Trophoblast cell (in vitro differentiated cells and primary cell): ENCODE measurements around the gene AFAP1L1.

Source experiments
- DNase-seq, 2 donors: peaks; one replicate each; pipeline ENCODE4 v3.0.0-alpha.2; 2016
- H2AFZ ChIP-seq: 2 replicates; pipeline ENCODE4 v1.6.1; 2013; ENCODE audit warnings: low read length, moderate library complexity, mild to moderate bottlenecking; ENCODE audit not compliant: insufficient read depth, poor library complexity
- H2AK5ac ChIP-seq: 2 replicates; pipeline ENCODE4 v1.6.1; 2013; ENCODE audit warnings: mild to moderate bottlenecking, low read length
- H2BK120ac ChIP-seq: 2 replicates; pipeline ENCODE4 v1.6.1; 2013; ENCODE audit warnings: low read length, mild to moderate bottlenecking, moderate library complexity; ENCODE audit not compliant: insufficient read depth, poor library complexity
- H2BK12ac ChIP-seq: 2 replicates; pipeline ENCODE4 v1.6.1; 2013; ENCODE audit warnings: mild to moderate bottlenecking, low read length, moderate library complexity
- H2BK5ac ChIP-seq: 2 replicates; pipeline ENCODE4 v1.6.1; 2013; ENCODE audit warnings: low read length, low read depth, moderate library complexity, mild to moderate bottlenecking; ENCODE audit not compliant: poor library complexity
- H3K14ac ChIP-seq: 2 replicates; pipeline ENCODE4 v1.6.1; 2013; ENCODE audit warnings: mild to moderate bottlenecking, low read length
- H3K18ac ChIP-seq: 2 replicates; pipeline ENCODE4 v1.6.1; 2013; ENCODE audit warnings: mild to moderate bottlenecking, low read length
- H3K23ac ChIP-seq: 2 replicates; pipeline ENCODE4 v1.6.1; 2013; ENCODE audit warnings: low read length
- H3K27ac ChIP-seq: 2 replicates; pipeline ENCODE4 v1.5.1; 2013; ENCODE audit warnings: low read depth, mild to moderate bottlenecking, inconsistent platforms, low read length, moderate library complexity
- H3K27me3 ChIP-seq: 2 replicates; pipeline ENCODE4 v1.6.1; 2013; ENCODE audit warnings: inconsistent platforms, mild to moderate bottlenecking, low read length, moderate library complexity; ENCODE audit not compliant: insufficient read depth
- H3K36me3 ChIP-seq, 2 experiments: 1 replicate in 1 of 2; 2 replicates in 1 of 2; pipeline ENCODE4 v1.6.1; 2013; ENCODE audit warnings: low read length in 2 of 2, mild to moderate bottlenecking in 2 of 2, moderate library complexity in 1 of 2; ENCODE audit not compliant: insufficient read depth in 2 of 2, control insufficient read depth in 1 of 2
- H3K4ac ChIP-seq: 2 replicates; pipeline ENCODE4 v1.6.1; 2013; ENCODE audit warnings: low read depth, mild to moderate bottlenecking, low read length, moderate library complexity
- H3K4me1 ChIP-seq, 2 experiments: 1 replicate in 1 of 2; 2 replicates in 1 of 2; pipeline ENCODE4 v1.6.1; 2013; ENCODE audit warnings: low read length in 2 of 2, mild to moderate bottlenecking in 2 of 2, moderate library complexity in 1 of 2; ENCODE audit not compliant: insufficient read depth in 2 of 2, control insufficient read depth in 1 of 2
- H3K4me2 ChIP-seq: 2 replicates; pipeline ENCODE4 v1.6.1; 2013; ENCODE audit warnings: inconsistent platforms, mild to moderate bottlenecking, low read length, moderate library complexity
- H3K4me3 ChIP-seq: 2 replicates; pipeline ENCODE4 v1.5.1; 2013; ENCODE audit warnings: mild to moderate bottlenecking, low read depth, low read length, inconsistent platforms
- H3K79me1 ChIP-seq: one replicate; pipeline ENCODE4 v1.6.1; 2013; ENCODE audit warnings: low read length
- H3K79me2 ChIP-seq: 2 replicates; pipeline ENCODE4 v1.6.1; 2013; ENCODE audit warnings: low read length, mild to moderate bottlenecking; ENCODE audit not compliant: control insufficient read depth, insufficient read depth, poor library complexity
- H3K9ac ChIP-seq: 2 replicates; pipeline ENCODE4 v1.6.1; 2013; ENCODE audit warnings: mild to moderate bottlenecking, low read length
- H3K9me3 ChIP-seq: 2 replicates; pipeline ENCODE4 v1.6.1; 2013; ENCODE audit warnings: low read depth, mild to moderate bottlenecking, control low read depth, inconsistent platforms, low read length; ENCODE audit not compliant: insufficient read depth
- H4K12ac ChIP-seq: 2 replicates; pipeline ENCODE4 v1.6.1; 2013; ENCODE audit warnings: low read depth, mild to moderate bottlenecking, low read length, moderate library complexity
- H4K8ac ChIP-seq: 2 replicates; pipeline ENCODE4 v1.6.1; 2013; ENCODE audit warnings: low read depth, mild to moderate bottlenecking, low read length, moderate library complexity
- H4K91ac ChIP-seq: one replicate; pipeline ENCODE4 v1.6.1; 2013; ENCODE audit warnings: low read depth, mild to moderate bottlenecking, low read length, moderate library complexity
- WGBS: extraction: QIAGEN DNeasy Blood & Tissue Kit; methylation state at CpG from one replicate; pipeline ENCODE4 v1.1.7; 2013; ENCODE audit warnings: missing lambda C conversion rate; ENCODE audit not compliant: insufficient read length, insufficient coverage; ENCODE audit errors: extremely low coverage; 5-methylcytosine and 5-hydroxymethylcytosine counted together

Gene AFAP1L1

DNA sequence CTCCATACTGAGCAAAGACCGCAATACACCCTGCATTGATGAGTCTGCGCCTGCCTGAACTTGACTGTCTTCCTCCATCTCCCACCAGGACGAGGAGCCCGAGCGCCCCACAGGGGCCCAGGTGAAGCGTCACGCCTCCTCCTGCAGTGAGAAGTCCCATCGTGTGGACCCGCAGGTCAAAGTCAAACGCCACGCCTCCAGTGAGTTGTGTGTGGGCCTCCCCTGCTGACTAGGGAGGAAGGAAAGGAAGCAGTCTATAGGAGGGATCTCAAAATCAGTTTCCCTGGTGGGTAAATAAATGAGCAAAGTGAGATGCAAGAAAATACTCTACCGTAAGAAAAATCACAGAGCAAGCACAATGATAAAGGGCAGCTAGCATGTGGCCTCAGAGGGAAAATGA lies 50.9 kb downstream of the AFAP1L1 start:
- H3K4me2 ChIP-seq: no peak overlapping the region
- no CpG with 5 or more reads among the region's 12 CpGs for WGBS
- H2AFZ ChIP-seq: no peak overlapping the region
- H3K4me1 ChIP-seq: peaks cover 2 to 4% of the 10 kb centered on the region in 2 experiments
- no peak overlapping the region for H3K18ac ChIP-seq
- H2AK5ac ChIP-seq: no peak overlapping the region
- no peaks in the 10 kb centered on the region for H3K27me3 ChIP-seq
- no peak for DNase-seq
- no peaks in the 10 kb centered on the region for H3K79me2 ChIP-seq
- no peak overlapping the region for H2BK120ac ChIP-seq
- H3K27ac ChIP-seq: no peak overlapping the region
- H3K79me1 ChIP-seq: no peaks in the 10 kb centered on the region
- no peak overlapping the region for H3K23ac ChIP-seq
- no peak overlapping the region for H4K12ac ChIP-seq
- H3K14ac ChIP-seq: no peak overlapping the region
- H3K4ac ChIP-seq: no peak overlapping the region
- H3K9me3 ChIP-seq: no peaks in the 10 kb centered on the region
- no peak overlapping the region for H3K9ac ChIP-seq
- H2BK12ac ChIP-seq: no peak overlapping the region
- no peak overlapping the region for H4K91ac ChIP-seq
- no peak overlapping the region for H2BK5ac ChIP-seq
- no peak overlapping the region for H3K4me3 ChIP-seq
- H4K8ac ChIP-seq: no peak overlapping the region
- peaks cover 6 to 7% of the 10 kb centered on the region in 2 experiments for H3K36me3 ChIP-seq

GRCh38 chr5:149323210-149323609 lies 51.6 kb downstream of the AFAP1L1 start:
- Histone ChIP-seq H2AK5ac (no peak overlapping the region), H3K79me1 (no peaks in the 10 kb centered on the region), H2AFZ (no peak overlapping the region), H2BK5ac (no peak overlapping the region), H3K4me2 (no peak overlapping the region), H3K9ac (no peak overlapping the region), H3K4me3 (no peak overlapping the region), H3K27ac (no peak overlapping the region), H3K4me1 (peaks cover 2 to 4% of the 10 kb centered on the region in 2 experiments), H2BK12ac (no peak overlapping the region), H4K8ac (no peak overlapping the region), H3K23ac (no peak overlapping the region), H3K9me3 (no peaks in the 10 kb centered on the region), H3K18ac (no peak overlapping the region), H3K36me3 (peaks cover 6 to 7% of the 10 kb centered on the region in 2 experiments), H2BK120ac (no peak overlapping the region), H3K14ac (no peak overlapping the region), H4K12ac (no peak overlapping the region), H3K27me3 (no peaks in the 10 kb centered on the region), H4K91ac (no peak overlapping the region), H3K79me2 (no peaks in the 10 kb centered on the region), H3K4ac (no peak overlapping the region)
- no peak for DNase-seq

DNA sequence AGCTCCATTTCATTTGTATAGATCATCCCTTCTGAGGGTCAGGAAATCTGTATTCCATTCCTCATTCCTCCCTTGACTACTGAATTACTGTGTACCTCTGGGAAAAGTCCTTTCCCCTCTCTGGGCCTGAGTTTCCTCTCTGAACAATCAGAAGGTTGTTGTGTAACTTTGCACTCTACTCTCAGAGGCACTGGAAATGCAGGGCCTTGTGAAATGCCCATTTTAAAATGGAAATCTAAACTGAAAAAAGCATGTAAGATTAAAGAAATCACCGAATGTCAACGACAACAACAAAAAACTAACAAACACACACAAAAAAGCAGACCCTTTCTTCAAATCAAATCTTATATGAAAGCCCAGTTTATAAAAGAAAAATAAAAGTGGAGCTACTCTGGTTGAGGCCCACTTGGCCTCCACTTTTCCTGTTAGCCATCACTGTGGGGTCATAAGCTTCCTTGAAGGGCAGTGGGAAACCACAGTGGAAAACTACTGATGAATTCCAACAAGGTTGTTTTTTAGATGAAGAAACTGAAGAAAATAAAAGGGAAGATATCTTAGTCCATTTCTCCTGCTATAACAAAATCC lies 52.1 kb downstream of the AFAP1L1 start:
- WGBS: no CpG with 5 or more reads among the region's 2 CpGs
- Histone ChIP-seq H4K8ac (no peak overlapping the region), H3K79me1 (no peaks in the 10 kb centered on the region), H3K23ac (no peak overlapping the region), H2AFZ (no peak overlapping the region), H3K4me2 (no peak overlapping the region), H3K9me3 (no peaks in the 10 kb centered on the region), H3K27ac (no peak overlapping the region), H4K12ac (no peak overlapping the region), H2BK120ac (no peak overlapping the region), H2BK12ac (no peak overlapping the region), H3K4me3 (no peak overlapping the region), H2AK5ac (no peak overlapping the region), H3K79me2 (no peaks in the 10 kb centered on the region), H3K36me3 (peaks cover 6 to 7% of the 10 kb centered on the region in 2 experiments), H2BK5ac (no peak overlapping the region), H4K91ac (no peak overlapping the region), H3K14ac (no peak overlapping the region), H3K4me1 (peaks cover 2 to 4% of the 10 kb centered on the region in 2 experiments), H3K18ac (no peak overlapping the region), H3K27me3 (no peaks in the 10 kb centered on the region), H3K9ac (no peak overlapping the region), H3K4ac (no peak overlapping the region)
- DNase-seq: no peak

GRCh38 chr5:149324641-149325040 lies 53.0 kb downstream of the AFAP1L1 start:
- no peak overlapping the region for H4K8ac ChIP-seq
- H3K36me3 ChIP-seq: peaks cover 4 to 5% of the 10 kb centered on the region in 2 experiments
- H3K14ac ChIP-seq: no peak overlapping the region
- H3K4me1 ChIP-seq: peaks cover 2 to 4% of the 10 kb centered on the region in 2 experiments
- no peak overlapping the region for H3K9ac ChIP-seq
- H3K4me3 ChIP-seq: no peak overlapping the region
- no peak overlapping the region for H2AK5ac ChIP-seq
- no peak overlapping the region for H2BK12ac ChIP-seq
- H3K4ac ChIP-seq: no peak overlapping the region
- H3K79me2 ChIP-seq: no peaks in the 10 kb centered on the region
- H2AFZ ChIP-seq: no peak overlapping the region
- H2BK120ac ChIP-seq: no peak overlapping the region
- H2BK5ac ChIP-seq: no peak overlapping the region
- DNase-seq: peak; percentile 34 to 61
- WGBS: no CpG with 5 or more reads among the region's 2 CpGs
- H3K18ac ChIP-seq: no peak overlapping the region
- H3K4me2 ChIP-seq: no peak overlapping the region
- no peaks in the 10 kb centered on the region for H3K9me3 ChIP-seq
- no peak overlapping the region for H4K12ac ChIP-seq
- H4K91ac ChIP-seq: no peak overlapping the region
- no peak overlapping the region for H3K23ac ChIP-seq
- H3K27ac ChIP-seq: no peak overlapping the region
- no peaks in the 10 kb centered on the region for H3K79me1 ChIP-seq
- H3K27me3 ChIP-seq: no peaks in the 10 kb centered on the region
